Measurements from ENCODE around the gene R3HDML.
A peak's percentile ranks its signal among the peaks of the same experiment; 100 is the strongest.

The R3HDML gene

GRCh38 chr20:44367746-44368145, 30.9 kb downstream of the R3HDML start:
- DNase-seq: no peak

DNA sequence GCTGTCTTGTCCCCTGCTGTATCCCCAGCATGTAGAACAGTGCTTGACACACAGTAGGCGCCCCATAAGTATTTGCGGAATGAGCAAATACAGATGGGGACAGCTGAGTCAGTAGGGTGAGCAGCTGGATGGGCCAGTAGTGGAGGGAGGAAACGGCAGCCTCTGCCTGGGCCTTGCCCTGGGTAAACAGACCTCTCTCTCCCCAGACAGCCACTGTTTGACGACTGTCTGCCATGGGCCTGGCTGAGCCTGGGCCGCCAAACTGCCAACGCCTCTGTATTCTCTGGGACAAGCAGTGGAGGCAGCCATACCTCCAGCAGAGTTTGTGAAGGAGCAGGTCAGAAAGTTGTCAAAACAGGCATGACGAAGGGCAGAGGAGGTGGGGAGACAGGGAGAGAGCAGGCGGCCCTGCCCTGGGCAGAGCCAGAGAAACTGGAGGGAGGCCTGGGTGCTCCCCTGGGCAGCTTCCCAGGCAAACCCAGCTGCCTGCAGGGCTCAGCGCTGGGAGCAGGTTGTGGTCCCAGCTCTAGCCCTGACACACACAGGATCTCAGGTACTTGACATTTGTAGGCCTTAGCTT, 33.9 kb downstream of the R3HDML start:
- DNase-seq: no peak

DNA sequence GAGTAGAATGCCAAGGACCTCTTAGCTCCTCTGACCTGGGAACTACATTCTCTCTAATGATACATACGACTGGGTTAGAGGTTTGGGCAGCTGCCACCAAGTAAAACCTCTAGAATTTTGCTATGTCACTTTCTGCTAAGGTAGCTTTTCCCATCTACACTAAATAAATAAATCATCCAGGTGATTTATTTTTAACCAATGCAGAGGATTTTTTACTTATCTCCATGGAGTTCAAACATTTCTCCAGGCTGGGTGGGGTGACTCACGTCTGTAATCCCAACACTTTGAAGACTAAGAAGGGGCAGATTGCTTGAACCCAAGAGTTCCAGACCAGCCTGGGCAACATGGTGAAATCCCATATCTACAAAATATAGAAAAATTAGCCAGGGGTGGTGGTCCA, 45.8 kb downstream of the R3HDML start:
- DNase-seq: no peak

- DNase-seq: peak in 1 of 2 experiments; percentile 72
These were observed 47.7 kb downstream of the R3HDML start for GRCh38 chr20:44384423-44385027.

- peak; percentile 41 to 71 for DNase-seq
These were observed 51.7 kb downstream of the R3HDML start for GRCh38 chr20:44388466-44389023.

DNA sequence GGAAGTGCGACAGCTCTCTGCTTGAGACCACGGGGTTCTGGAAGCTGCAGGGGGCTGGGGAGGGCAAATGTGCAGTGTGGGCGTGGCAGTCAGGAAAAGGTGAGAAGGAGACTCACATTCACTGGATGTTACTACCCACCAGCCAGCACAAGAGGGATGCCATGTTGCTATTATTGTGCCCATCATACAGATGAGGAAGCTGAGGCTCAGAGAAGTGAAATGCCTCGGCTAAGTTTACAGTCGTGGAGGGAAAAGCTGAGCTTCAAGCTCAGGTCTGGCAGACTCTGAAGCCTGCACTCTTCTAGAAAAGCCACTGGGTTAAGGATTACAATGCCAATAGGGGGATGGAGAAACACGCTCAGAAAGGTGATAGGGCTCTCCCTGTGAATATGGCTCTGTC, 53.0 kb downstream of the R3HDML start:
- DNase-seq: no peak

- no peak for DNase-seq
These were observed 53.4 kb downstream of the R3HDML start for GRCh38 chr20:44390280-44390679.

DNA sequence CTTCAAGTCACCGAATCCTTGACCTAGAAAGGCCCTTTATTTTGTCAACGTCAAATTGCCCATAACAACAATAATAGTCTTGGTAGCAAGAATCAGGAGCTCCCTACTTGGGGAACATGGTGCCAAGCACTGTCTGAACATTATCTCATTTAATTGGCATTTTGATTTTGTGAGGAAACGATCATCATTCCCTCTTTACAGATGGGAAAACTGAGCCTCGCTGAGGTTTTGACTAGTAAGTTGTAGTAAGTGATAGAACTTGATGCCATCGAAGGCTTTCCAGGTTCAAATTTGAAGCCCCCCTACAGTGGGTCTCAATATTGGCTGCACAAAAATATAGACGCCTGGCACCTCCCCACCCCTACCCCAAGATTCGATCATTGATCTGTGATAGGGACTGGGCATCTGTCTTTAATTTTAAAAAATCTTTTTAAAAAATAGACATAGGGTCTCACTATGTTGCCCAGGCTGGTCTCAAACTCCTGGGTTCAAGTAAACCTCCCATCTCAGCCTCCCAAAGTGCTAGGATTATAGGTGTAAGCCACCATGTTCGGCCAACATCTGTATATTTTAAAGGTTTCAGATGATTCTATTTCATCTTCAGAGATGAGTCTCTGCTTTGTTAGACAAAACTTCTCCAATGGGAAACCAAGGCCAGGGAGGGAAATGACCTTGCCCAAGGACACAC, 55.4 kb downstream of the R3HDML start:
- DNase-seq: no peak

DNA sequence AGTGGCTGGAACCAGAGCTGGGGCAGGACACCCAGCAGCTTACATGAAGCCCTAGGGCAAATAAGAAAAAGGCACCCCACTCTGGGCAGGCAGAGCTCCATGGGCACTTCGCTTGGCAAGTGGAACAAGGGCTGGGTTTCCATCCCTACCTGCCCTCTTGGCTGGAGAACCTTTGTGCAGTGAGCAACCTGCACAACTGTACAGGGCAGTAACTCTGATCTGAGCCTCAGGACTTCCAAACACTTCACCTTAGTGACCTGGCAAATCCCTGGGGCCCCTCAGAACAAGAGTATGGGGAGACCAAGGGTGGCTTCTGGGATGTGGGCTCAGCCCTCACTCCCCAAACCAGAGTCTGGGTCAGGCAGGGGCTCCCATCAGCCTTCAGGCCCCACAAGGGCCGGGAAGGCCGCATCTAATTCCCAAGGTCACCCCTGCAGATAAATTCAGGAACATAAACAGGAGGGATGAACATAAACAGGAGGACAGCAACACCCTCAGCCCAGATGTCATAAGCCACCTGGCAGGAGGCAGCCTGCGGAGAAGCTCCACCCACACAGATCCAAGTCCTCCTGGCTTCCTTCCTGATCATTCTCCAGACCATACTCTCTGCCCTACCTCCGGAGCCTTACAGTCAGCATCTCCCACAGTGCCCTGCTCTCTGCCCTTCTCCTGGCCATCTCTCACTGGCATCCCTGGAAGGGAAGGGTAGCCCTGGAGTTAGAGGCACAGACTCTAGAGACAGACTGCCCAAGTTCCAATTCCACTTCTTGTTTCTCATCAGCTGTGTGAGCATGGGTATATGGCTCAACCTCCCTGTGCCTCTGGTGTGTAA, 56.1 kb downstream of the R3HDML start:
- no peak for DNase-seq

DNA sequence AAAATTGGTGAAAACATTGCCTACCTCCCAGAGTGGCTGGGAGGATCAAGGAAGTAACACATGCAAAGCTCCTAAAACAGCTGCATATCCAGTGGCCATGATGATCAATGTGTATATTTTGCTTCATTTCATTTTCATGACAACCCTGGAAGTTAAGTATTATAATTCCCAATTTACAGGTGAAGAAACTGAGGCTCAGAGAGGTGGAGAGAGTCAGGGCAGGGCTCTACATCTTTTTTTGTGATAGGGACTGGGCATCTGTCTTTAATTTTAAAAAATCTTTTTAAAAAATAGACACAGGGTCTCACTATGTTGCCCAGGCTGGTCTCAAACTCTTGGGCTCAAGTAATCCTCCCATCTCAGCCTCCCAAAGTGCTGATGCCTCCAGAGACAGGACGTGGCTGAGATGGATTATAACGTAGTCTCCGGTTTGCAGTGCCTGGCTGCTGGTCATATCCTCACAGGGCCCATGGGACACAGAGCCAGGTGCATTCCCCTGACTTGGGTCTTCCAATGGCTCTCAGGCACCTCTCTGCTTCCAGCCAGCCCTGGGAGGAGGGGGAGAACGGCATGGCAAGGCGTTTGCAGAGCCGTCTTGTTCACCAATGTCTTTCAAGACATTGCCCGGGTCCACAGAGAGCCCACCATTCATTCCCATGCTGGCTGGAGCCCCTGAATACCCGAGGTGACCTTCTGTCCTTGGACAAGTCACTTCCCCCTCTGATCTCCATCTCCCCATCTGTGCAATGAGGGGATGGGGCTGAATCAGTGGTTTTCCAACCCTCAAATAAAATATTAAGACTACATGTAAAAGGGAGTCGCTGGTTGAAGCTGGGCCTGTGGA, 57.0 kb downstream of the R3HDML start:
- no peak for DNase-seq

DNA sequence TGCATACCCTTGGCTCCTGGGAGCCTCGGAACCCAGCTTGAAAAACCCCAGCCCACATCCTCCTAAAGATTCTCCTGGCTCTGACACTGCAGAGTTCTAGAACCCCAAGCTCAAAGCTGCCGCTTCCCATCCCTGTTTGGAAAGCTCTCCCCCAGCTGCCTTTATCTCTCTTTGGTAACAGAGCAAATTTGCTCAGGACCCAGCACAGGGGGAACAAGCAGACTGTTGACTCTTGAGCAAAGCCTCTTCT, 57.5 kb downstream of the R3HDML start:
- no peak for DNase-seq

GRCh38 chr20:44394702-44395460, 58.0 kb downstream of the R3HDML start:
- DNase-seq: no peak

DNA sequence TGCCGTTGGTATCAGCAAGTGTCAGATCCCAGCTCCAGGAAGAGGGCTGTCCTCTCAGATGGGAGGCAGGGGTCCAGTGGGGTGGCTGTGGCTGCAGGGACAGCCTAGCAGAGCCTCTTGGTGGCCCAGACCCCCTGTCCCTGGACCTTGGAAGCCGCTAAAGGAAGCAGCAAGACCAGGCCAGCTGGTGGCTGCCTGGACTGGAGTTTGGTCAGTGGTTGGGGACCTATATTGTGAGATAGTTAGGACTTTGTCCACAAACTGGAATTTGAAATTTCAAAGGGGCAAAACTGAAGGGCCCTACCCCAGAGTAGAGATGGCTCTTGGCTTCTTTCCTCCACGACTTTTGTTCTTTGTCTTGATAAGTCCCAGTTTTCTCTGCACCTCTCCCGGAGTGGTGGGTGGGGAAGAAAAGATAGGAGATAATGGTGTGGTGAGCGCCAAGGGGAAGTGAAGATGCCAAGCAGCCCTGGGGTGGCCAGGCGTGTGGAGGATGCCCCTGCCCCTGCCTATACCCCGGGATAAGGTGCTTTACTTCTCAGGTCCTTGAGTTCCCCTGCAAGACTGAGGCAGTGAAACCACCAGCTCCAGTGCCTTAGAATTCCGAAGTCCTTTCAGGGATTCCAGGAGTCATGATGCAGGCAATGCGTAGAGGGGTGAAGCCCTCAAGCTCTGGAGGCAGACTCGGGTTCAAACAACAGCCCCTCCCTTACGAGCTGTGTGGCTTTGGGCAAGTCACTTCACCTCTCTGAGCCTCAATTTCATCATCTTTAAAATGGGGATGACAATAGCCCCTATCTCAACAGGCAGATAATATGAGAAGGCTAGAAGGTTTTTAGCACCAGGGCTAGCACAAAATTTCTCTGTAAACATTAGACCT, 58.9 kb downstream of the R3HDML start:
- DNase-seq: no peak

GRCh38 chr20:44396369-44397130, 59.7 kb downstream of the R3HDML start:
- DNase-seq: no peak

GRCh38 chr20:44398335-44398734, 61.5 kb downstream of the R3HDML start:
- no peak for DNase-seq

- no peak for DNase-seq
These were observed 62.6 kb downstream of the R3HDML start for GRCh38 chr20:44399446-44399845.

- DNase-seq: no peak
These were observed 63.8 kb downstream of the R3HDML start for GRCh38 chr20:44400671-44400969.

Measured in SW 1271 (cell line).